KOPT-K1 (cell line): Measurements from ENCODE around the gene MKS1.

Experiments
- H3K27ac ChIP-seq: fragments of 200-600 bp; sonication (generic); 2 replicates; pipeline ENCODE4 v1.5.1; 2016; ENCODE audit warnings: antibody characterized with exemption, mild to moderate bottlenecking, low read depth, low read length; ENCODE audit not compliant: poor library complexity, severe bottlenecking
- H3K36me3 ChIP-seq: fragments of 200-600 bp; sonication (generic); 2 replicates; pipeline ENCODE4 v1.5.1; 2017; ENCODE audit warnings: antibody characterized with exemption, mild to moderate bottlenecking, low read length, moderate library complexity; ENCODE audit not compliant: insufficient read depth
- H3K9me3 ChIP-seq: fragments of 200-600 bp; sonication (generic); 2 replicates; pipeline ENCODE4 v1.5.1; 2017; ENCODE audit warnings: antibody characterized with exemption, low read length, mild to moderate bottlenecking; ENCODE audit not compliant: insufficient read depth, poor library complexity, severe bottlenecking

The MKS1 gene

GRCh38 chr17:58248955-58249269, 29.9 kb upstream of the MKS1 start:
- no peaks in the 10 kb centered on the region for H3K9me3 ChIP-seq
- H3K27ac ChIP-seq: no peak overlapping the region
- no peaks in the 10 kb centered on the region for H3K36me3 ChIP-seq

GRCh38 chr17:58247511-58248363, 28.7 kb upstream of the MKS1 start:
- H3K27ac ChIP-seq: no peak overlapping the region
- no peaks in the 10 kb centered on the region for H3K36me3 ChIP-seq
- no peaks in the 10 kb centered on the region for H3K9me3 ChIP-seq

- no peaks in the 10 kb centered on the region for H3K9me3 ChIP-seq
- H3K36me3 ChIP-seq: no peaks in the 10 kb centered on the region
- no peak overlapping the region for H3K27ac ChIP-seq
Observed at GRCh38 chr17:58246781-58247180, 27.7 kb upstream of the MKS1 start.

GRCh38 chr17:58246104-58246740, 27.2 kb upstream of the MKS1 start:
- H3K36me3 ChIP-seq: no peaks in the 10 kb centered on the region
- H3K27ac ChIP-seq: no peak overlapping the region
- H3K9me3 ChIP-seq: no peaks in the 10 kb centered on the region

- no peak overlapping the region for H3K27ac ChIP-seq
Observed at GRCh38 chr17:58245428-58246103, 26.5 kb upstream of the MKS1 start.

GRCh38 chr17:58244963-58245362, 25.9 kb upstream of the MKS1 start:
- Histone ChIP-seq H3K36me3 (no peaks in the 10 kb centered on the region), H3K9me3 (no peaks in the 10 kb centered on the region), H3K27ac (no peak overlapping the region)

More at GRCh38 chr17:58245428-58246103, 26.5 kb upstream of the MKS1 start:
- Histone ChIP-seq H3K36me3 (no peaks in the 10 kb centered on the region), H3K9me3 (no peaks in the 10 kb centered on the region)

GRCh38 chr17:58242171-58242784, 23.2 kb upstream of the MKS1 start:
- Histone ChIP-seq H3K27ac (no peak overlapping the region), H3K36me3 (no peaks in the 10 kb centered on the region), H3K9me3 (no peaks in the 10 kb centered on the region)

GRCh38 chr17:58239987-58240386, 20.9 kb upstream of the MKS1 start:
- no peaks in the 10 kb centered on the region for H3K36me3 ChIP-seq
- H3K27ac ChIP-seq: no peak overlapping the region
- H3K9me3 ChIP-seq: no peaks in the 10 kb centered on the region

- Histone ChIP-seq H3K27ac (no peak within 1 kb of the TSS), H3K9me3 (no peaks in the 10 kb centered on the region), H3K36me3 (no peaks in the 10 kb centered on the region)
Observed at GRCh38 chr17:58238147-58238634, 19.1 kb upstream of the MKS1 start, which contains the start of gene LPO. Gene LPO (plus strand): TSS chr17:58238584. CDS start chr17:58242980, 4,396 bp downstream.

GRCh38 chr17:58236394-58236793, 17.3 kb upstream of the MKS1 start:
- Histone ChIP-seq H3K27ac (no peak overlapping the region), H3K36me3 (no peaks in the 10 kb centered on the region), H3K9me3 (no peaks in the 10 kb centered on the region)

GRCh38 chr17:58235821-58236220, 16.8 kb upstream of the MKS1 start:
- no peaks in the 10 kb centered on the region for H3K36me3 ChIP-seq
- no peaks in the 10 kb centered on the region for H3K9me3 ChIP-seq
- no peak overlapping the region for H3K27ac ChIP-seq

GRCh38 chr17:58234512-58234911, 15.5 kb upstream of the MKS1 start:
- H3K9me3 ChIP-seq: no peaks in the 10 kb centered on the region
- no peaks in the 10 kb centered on the region for H3K36me3 ChIP-seq

GRCh38 chr17:58233543-58233942, 14.5 kb upstream of the MKS1 start:
- no peak overlapping the region for H3K27ac ChIP-seq
- H3K36me3 ChIP-seq: no peaks in the 10 kb centered on the region
- no peaks in the 10 kb centered on the region for H3K9me3 ChIP-seq

More at GRCh38 chr17:58234512-58234911, 15.5 kb upstream of the MKS1 start:
- no peak overlapping the region for H3K27ac ChIP-seq

GRCh38 chr17:58232707-58233156, 13.7 kb upstream of the MKS1 start:
- H3K27ac ChIP-seq: no peak overlapping the region
- H3K9me3 ChIP-seq: peaks cover 6% of the 10 kb centered on the region
- no peaks in the 10 kb centered on the region for H3K36me3 ChIP-seq

GRCh38 chr17:58231641-58232040, 12.6 kb upstream of the MKS1 start:
- peaks cover 7% of the 10 kb centered on the region for H3K9me3 ChIP-seq
- no peak overlapping the region for H3K27ac ChIP-seq

More at GRCh38 chr17:58231641-58232040, 12.6 kb upstream of the MKS1 start:
- no peaks in the 10 kb centered on the region for H3K36me3 ChIP-seq
